Prostate gland (tissue), 2 donors: Measurements from ENCODE around the gene GAB2. TPM values are rescaled to one million over a fixed set of nuclear protein-coding genes. Genes with fewer than 3 reads are reported as not detected.
A peak's percentile ranks its signal among the peaks of the same experiment; 100 is the strongest.

ENCODE experiments used
- DNase-seq: peaks from one replicate; pipeline ENCODE4 v3.0.0-alpha.2; 2019; ENCODE audit warnings: low spot score
- H3K27ac ChIP-seq, 2 donors: fragments of 200-600 bp; sonication (generic); 2 replicates each; pipeline ENCODE4 v1.5.1; 2017 to 2019
- H3K27me3 ChIP-seq: fragments of 200-600 bp; sonication (generic); replicated peaks from 2 replicates; pipeline ENCODE4 v1.5.1; 2019; ENCODE audit not compliant: insufficient read depth
- H3K36me3 ChIP-seq, 2 donors: fragments of 200-600 bp; sonication (generic); 1 replicate in 1 of 2; 2 replicates in 1 of 2; pipeline versions ENCODE4 v1.5.1 to v1.8.1; 2017 to 2019
- H3K4me1 ChIP-seq: fragments of 200-600 bp; sonication (generic); replicated peaks from 2 replicates; pipeline ENCODE4 v1.5.1; 2019
- H3K4me3 ChIP-seq, 2 donors: fragments of 200-600 bp; sonication (generic); 2 replicates each; pipeline ENCODE4 v1.5.1; 2017 to 2019
- H3K9me3 ChIP-seq: fragments of 200-600 bp; sonication (generic); 2 replicates; pipeline ENCODE4 v1.5.1; 2017
- POLR2A ChIP-seq: fragments of 450-650 bp; IDR thresholded peaks from one replicate; pipeline ENCODE4 v1.6.1; 2016; ENCODE audit warnings: antibody characterized with exemption, mild to moderate bottlenecking
- POLR2AphosphoS5 ChIP-seq: sonication (generic); formaldehyde crosslinking; IDR thresholded peaks from one replicate; pipeline ENCODE4 v1.6.1; 2017; ENCODE audit warnings: antibody characterized with exemption
- WGBS: methylation state at CpG from one replicate; pipeline ENCODE4 v1.1.5; 2018; 5-methylcytosine and 5-hydroxymethylcytosine counted together
- intact Hi-C: fragments of 100-400 bp; cut with DNase I; formaldehyde crosslinking; loops from one replicate; pipeline ENCODE4 v1.14.2; 2022
- total RNA-seq, 2 donors: library from RNA; depleted of rRNA; stranded (reverse); fragments of >200 nt; gene quantifications; one replicate each; pipeline ENCODE4 v1.1.0, GENCODE V29; 2016
- TF ChIP-seq, protein P1 (sequence below), 4 experiments: fragments of 200-600 bp in 2 of 4; fragments of 450-650 bp in 2 of 4; sonication (generic) in 2 of 4; IDR thresholded peaks; 1 replicate in 3 of 4; 2 replicates in 1 of 4; pipeline ENCODE4 v1.5.1; 2016 to 2019; ENCODE audit warnings: antibody characterized with exemption in 4 of 4, mild to moderate bottlenecking in 2 of 4, moderate library complexity in 2 of 4

The GAB2 gene
- total RNA-seq, 2 donors from 2014 or later = 7.4 to 12.8 TPM

DNA sequence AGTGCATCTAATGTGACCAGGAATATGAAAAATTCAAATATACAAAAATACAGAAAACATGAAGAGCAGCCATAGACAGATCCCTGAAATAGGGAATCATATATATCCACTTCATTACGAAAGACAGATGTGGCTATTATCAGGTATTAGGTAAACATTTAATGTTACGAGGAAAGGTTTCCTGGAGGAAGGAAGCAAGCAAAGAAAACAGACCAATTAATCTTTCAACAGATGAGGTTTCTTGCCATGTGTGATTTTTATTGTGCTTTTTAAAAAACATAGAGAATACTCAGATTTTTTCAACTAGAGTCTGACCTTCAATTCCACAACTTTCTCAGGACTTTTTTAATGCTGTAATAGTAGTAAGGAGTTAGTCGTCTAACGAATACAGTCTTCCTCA, 24.3 kb upstream of the GAB2 start:
- H3K27me3 ChIP-seq = no peaks in the 10 kb centered on the region
- no peaks in the 10 kb centered on the region for H3K9me3 ChIP-seq
- H3K36me3 ChIP-seq = no peaks in the 10 kb centered on the region
- TF ChIP-seq POLR2A (no peak), POLR2AphosphoS5 (no peak)
- TF ChIP-seq, protein P1, sequence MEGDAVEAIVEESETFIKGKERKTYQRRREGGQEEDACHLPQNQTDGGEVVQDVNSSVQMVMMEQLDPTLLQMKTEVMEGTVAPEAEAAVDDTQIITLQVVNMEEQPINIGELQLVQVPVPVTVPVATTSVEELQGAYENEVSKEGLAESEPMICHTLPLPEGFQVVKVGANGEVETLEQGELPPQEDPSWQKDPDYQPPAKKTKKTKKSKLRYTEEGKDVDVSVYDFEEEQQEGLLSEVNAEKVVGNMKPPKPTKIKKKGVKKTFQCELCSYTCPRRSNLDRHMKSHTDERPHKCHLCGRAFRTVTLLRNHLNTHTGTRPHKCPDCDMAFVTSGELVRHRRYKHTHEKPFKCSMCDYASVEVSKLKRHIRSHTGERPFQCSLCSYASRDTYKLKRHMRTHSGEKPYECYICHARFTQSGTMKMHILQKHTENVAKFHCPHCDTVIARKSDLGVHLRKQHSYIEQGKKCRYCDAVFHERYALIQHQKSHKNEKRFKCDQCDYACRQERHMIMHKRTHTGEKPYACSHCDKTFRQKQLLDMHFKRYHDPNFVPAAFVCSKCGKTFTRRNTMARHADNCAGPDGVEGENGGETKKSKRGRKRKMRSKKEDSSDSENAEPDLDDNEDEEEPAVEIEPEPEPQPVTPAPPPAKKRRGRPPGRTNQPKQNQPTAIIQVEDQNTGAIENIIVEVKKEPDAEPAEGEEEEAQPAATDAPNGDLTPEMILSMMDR (IDR thresholded peaks at IDR 0.05) = no peak
- DNase-seq = no peak
- intact Hi-C loops = no loop called here
- no peak overlapping the region for H3K27ac ChIP-seq
- H3K4me3 ChIP-seq = no peak overlapping the region
- 61% methylated on average over 4 of the region's 4 CpGs for WGBS
- no peaks in the 10 kb centered on the region for H3K4me1 ChIP-seq

DNA sequence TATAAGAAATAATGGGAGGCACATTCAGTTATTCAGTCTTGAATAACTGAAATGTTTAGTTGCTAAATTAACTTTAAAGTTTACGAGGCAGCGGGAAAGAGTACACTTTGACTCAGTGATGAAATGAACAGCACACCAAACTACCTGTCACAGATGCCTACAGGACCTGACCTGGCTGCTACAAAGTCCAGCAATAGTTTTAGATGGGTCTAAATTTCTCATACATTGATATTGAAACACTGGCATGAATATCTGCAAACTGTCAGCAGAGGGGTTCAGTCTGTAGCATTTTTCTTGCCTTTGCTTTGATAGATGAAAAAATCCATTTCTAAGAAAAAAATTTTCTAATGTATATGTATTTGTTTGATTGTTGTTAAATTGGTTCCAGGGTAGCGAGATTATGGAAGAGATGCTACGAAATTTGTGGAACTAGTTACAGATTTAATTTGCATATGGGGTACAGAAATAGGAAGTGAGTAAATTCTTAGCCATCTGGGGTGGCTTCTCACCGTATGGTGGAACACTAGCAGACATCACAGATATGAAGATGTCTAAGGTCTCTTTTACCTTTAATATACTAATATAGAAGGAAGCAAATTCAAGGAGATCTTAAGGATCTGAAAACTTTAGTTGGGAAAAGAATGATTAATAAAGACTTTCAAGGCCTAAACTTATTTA, 20.8 kb upstream of the GAB2 start:
- intact Hi-C loops = no loop called here
- no peak overlapping the region for H3K4me3 ChIP-seq
- no peak overlapping the region for H3K27ac ChIP-seq
- no peaks in the 10 kb centered on the region for H3K9me3 ChIP-seq
- H3K4me1 ChIP-seq = no peaks in the 10 kb centered on the region
- TF ChIP-seq POLR2AphosphoS5 (no peak), POLR2A (no peak)
- TF ChIP-seq, protein P1 (IDR thresholded peaks at IDR 0.05) = no peak
- whole genome bisulfite sequencing = 73% methylated on average over 5 of the region's 5 CpGs
- no peaks in the 10 kb centered on the region for H3K27me3 ChIP-seq
- H3K36me3 ChIP-seq = no peaks in the 10 kb centered on the region
- no peak for DNase-seq

- intact Hi-C loops = no loop called here
- no peak overlapping the region for H3K27ac ChIP-seq
- no peak for TF ChIP-seq POLR2AphosphoS5
- 53% methylated on average over 1 of the region's 1 CpG for WGBS
- no peaks in the 10 kb centered on the region for H3K27me3 ChIP-seq
- no peak for DNase-seq
- no peaks in the 10 kb centered on the region for H3K4me1 ChIP-seq
- H3K36me3 ChIP-seq = no peaks in the 10 kb centered on the region
- H3K9me3 ChIP-seq = no peaks in the 10 kb centered on the region
- H3K4me3 ChIP-seq = no peak overlapping the region
Observed at GRCh38 chr11:78432956-78433355, 15.3 kb upstream of the GAB2 start.

DNA sequence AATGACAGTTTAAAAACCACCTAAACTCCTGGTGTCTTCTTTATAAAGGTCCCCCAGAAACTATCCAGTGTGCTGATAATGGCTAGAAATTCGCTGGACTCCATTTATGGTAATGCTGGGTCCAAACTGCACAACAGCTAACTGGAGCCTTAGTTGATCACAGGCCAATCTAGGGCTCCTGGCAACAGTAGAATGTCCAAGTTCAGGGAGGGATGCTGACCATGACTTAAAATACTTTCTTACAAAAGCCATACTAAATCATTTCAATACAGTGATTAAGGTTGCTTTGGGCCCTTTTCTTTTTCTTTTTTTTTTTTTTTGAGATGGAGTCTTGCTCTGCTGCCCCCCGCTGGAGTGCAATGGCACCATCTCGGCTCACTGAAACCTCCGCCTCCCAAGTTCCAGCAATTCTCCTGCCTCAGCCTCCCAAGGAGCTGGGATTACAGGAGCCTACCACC, 14.5 kb upstream of the GAB2 start:
- Histone ChIP-seq H3K27me3 (no peaks in the 10 kb centered on the region), H3K27ac (no peak overlapping the region), H3K4me3 (no peak overlapping the region), H3K9me3 (no peaks in the 10 kb centered on the region), H3K36me3 (no peaks in the 10 kb centered on the region), H3K4me1 (no peaks in the 10 kb centered on the region)
- no peak for DNase-seq
- no peak for TF ChIP-seq POLR2A
- TF ChIP-seq, protein P1 (IDR thresholded peaks at IDR 0.05) = peak in 1 of 4 experiments; percentile 16
- TF ChIP-seq POLR2AphosphoS5 = no peak
- intact Hi-C loops = no loop called here
- WGBS = 87% methylated on average over 4 of the region's 4 CpGs

GRCh38 chr11:78429660-78430059, 12.0 kb upstream of the GAB2 start:
- TF ChIP-seq, protein P1 (IDR thresholded peaks at IDR 0.05) = no peak
- TF ChIP-seq POLR2AphosphoS5 (no peak), POLR2A (no peak)
- Histone ChIP-seq H3K27ac (no peak overlapping the region), H3K27me3 (no peaks in the 10 kb centered on the region), H3K9me3 (no peaks in the 10 kb centered on the region), H3K36me3 (no peaks in the 10 kb centered on the region), H3K4me3 (no peak overlapping the region), H3K4me1 (no peaks in the 10 kb centered on the region)
- intact Hi-C loops = no loop called here
- 65% methylated on average over 4 of the region's 4 CpGs for WGBS
- DNase-seq = no peak
